GM10248 (cell line): ENCODE data around the gene CCDC57.
A peak's percentile ranks its signal among the peaks of the same experiment; 100 is the strongest.
"Not testable (repeated sequence)": the region's sequence is repeated elsewhere in the genome, so short reads cannot be mapped to it uniquely, and the experiment has no call there.

Experiments
- CTCF ChIA-PET: fragments of 300-600 bp; sonication (Branson Sonifier 250); formaldehyde crosslinking; extraction: SDS; loops from one replicate; lab custom pipeline; 2021; ENCODE audit warnings: antibody characterized with exemption; lab: Yijun Ruan, JAX
- POLR2A ChIA-PET: fragments of 350-650 bp; sonication (Branson Sonifier 250); formaldehyde crosslinking; extraction: SDS; loops from one replicate; lab custom pipeline; 2020; ENCODE audit warnings: antibody characterized with exemption; lab: Yijun Ruan, JAX
- DNase-seq: peaks from one replicate; pipeline ENCODE4 v3.0.0; 2012; ENCODE audit errors: extremely low spot score
- CTCF ChIP-seq: IDR thresholded peaks from 2 replicates; pipeline ENCODE4 v1.5.1; 2012; ENCODE audit warnings: mild to moderate bottlenecking, low read depth; ENCODE audit errors: extremely low read depth, missing control alignments, control extremely low read depth

Gene CCDC57

GRCh38 chr17:82213251-82214011 lies 789 bp upstream of the CCDC57 start:
- ChIA-PET POLR2A (interaction anchor here (0.9 to 2.5 kb wide), 3 partner anchors 15 to 60 kb away, joined by 3 to 6 read pairs (median 3); partner anchors contain the start of genes CSNK1D and SLC16A3), CTCF (no interaction called here)
- peak; percentile 65 for DNase-seq
- TF ChIP-seq CTCF = no peak

DNA sequence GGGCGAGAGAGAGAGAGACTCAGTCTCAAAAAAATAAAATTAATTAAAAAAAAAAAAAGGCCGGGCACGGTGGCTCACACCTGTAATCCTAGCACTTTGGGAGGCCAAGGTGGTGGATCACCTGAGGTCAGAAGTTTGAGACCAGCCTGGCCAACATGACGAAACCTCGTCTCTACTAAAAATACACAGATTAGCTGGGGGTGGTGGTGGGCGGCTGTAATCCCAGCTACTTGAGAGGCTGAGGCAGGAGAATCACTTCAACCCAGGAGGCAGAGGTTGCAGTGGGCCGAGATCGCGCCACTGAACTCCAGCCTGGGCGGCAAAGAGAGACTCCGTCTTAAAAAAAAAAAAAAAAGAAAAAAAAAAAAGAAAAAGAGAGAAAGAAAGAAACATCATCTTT lies 2.0 kb downstream of the CCDC57 start:
- DNase-seq, POLR2A ChIA-PET: not testable (repeated sequence)
- CTCF ChIA-PET = interaction anchor here (1.7 kb wide), 1 partner anchor 26 kb away, joined by 3 read pairs; no protein-coding TSS in a partner anchor

GRCh38 chr17:82205720-82206508 lies 6.7 kb downstream of the CCDC57 start:
- TF ChIP-seq CTCF = peak; percentile 89
- peak; percentile 88 for DNase-seq
- ChIA-PET CTCF (interaction anchor here (0.7 to 2.1 kb wide), 31 partner anchors 10 to 271 kb away, joined by 3 to 15 read pairs (median 4); partner anchors contain the start of genes DCXR, FASN and SLC16A3), POLR2A (interaction anchor here (1.0 to 1.2 kb wide), 2 partner anchors 23 to 169 kb away, joined by 5 read pairs; partner anchors contain the start of genes DCXR and SLC16A3)

GRCh38 chr17:82204831-82205719 lies 7.6 kb downstream of the CCDC57 start:
- ChIA-PET CTCF (interaction anchor here (0.8 to 2.1 kb wide), 10 partner anchors 11 to 272 kb away, joined by 3 to 15 read pairs (median 4); partner anchors contain the start of genes DCXR and FASN), POLR2A (interaction anchor here (1.0 to 1.2 kb wide), 2 partner anchors 24 to 168 kb away, joined by 5 read pairs; partner anchors contain the start of genes DCXR and SLC16A3)
- no peak for TF ChIP-seq CTCF
- no peak for DNase-seq

DNA sequence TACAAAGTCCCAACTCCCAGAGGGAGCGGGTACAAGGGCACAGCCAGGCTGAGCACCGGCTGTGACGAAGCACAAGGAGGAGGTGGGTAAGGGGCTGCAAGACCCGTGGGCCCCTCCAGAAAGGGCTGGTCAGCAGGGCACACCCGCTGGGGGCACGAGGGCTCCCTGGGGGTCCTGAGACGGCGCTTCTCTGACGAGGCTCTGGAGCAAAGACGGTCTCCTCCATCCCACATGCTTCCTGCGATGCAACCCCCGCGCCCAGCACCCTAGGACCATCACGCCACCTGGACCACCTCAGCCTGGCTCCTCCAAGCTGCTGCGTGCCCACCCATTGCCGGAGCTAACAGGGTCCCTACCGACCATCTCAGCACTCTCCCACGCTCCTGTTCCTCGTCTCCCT lies 8.7 kb downstream of the CCDC57 start:
- POLR2A ChIA-PET = no interaction called here
- CTCF ChIA-PET = no interaction called here
- no peak for DNase-seq
- no peak for TF ChIP-seq CTCF

- no peak for TF ChIP-seq CTCF
- ChIA-PET CTCF (no interaction called here), POLR2A (no interaction called here)
- no peak for DNase-seq
Observed at GRCh38 chr17:82202981-82203380, 9.7 kb downstream of the CCDC57 start.
